ENCODE results near the gene TTC28.

DNA sequence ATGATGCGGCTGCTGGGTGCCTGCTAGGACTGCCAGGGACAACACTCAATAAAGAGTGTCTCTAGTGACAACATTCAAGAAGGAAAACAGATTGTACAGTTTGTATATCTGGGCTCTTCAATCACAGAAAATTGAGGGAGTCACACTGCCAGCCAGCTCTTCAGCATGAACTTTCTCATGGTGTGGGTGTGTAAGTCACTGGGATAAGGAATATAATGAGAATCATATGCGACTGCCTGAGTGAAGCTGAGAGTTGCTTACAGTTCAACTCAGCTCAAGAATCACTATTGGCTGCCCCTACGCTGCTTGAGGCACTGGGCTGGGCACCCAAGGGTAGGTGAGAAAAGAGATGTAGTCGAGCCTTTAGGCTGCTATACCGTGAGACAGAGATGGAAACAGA lies 432.5 kb downstream of the TTC28 start:
- TF ChIP-seq CTCF (IDR thresholded peaks at IDR 0.05) (no peak), EP300 (IDR thresholded peaks at IDR 0.05) (no peak), POLR2AphosphoS5 (IDR thresholded peaks at IDR 0.05) (no peak)

Measured in sigmoid colon (tissue), 4 donors.